PFSK-1 (cell line): ENCODE results near the gene MPLKIP.

Source experiments
- POLR2AphosphoS5 ChIP-seq: IDR thresholded peaks from 2 replicates; pipeline ENCODE4 v1.6.1; 2012; ENCODE audit warnings: low read depth, mild to moderate bottlenecking, control low read depth, low read length, moderate library complexity
- SIN3A ChIP-seq: IDR thresholded peaks from 2 replicates; pipeline ENCODE4 v1.6.1; 2012; ENCODE audit warnings: mild to moderate bottlenecking, low read length, moderate library complexity, borderline replicate concordance; ENCODE audit not compliant: insufficient read depth
- TAF1 ChIP-seq: IDR thresholded peaks from 2 replicates; pipeline ENCODE4 v1.6.1; 2012; ENCODE audit warnings: low read length, control low read depth, borderline replicate concordance; ENCODE audit not compliant: insufficient read depth

GRCh38 chr7:40167291-40167690 lies 32.9 kb upstream of the MPLKIP start:
- TF ChIP-seq SIN3A = no peak
- no peak for TF ChIP-seq POLR2AphosphoS5
- no peak for TF ChIP-seq TAF1
